Ammon's horn (tissue), 1 donor: ENCODE results near the gene CD82.

Experiments
- DNase-seq: peaks from one replicate; pipeline ENCODE4 v3.0.0-alpha.2; 2016; ENCODE audit warnings: low spot score

The CD82 gene

GRCh38 chr11:44618561-44619425, 53.3 kb downstream of the CD82 start:
- DNase-seq: no peak

- DNase-seq: no peak
Observed at GRCh38 chr11:44620328-44620725, 54.9 kb downstream of the CD82 start.

- DNase-seq: peak; percentile 79
Observed at GRCh38 chr11:44621140-44621681, 55.7 kb downstream of the CD82 start.

GRCh38 chr11:44621784-44622183, 56.3 kb downstream of the CD82 start:
- no peak for DNase-seq

- DNase-seq: peak; percentile 1
Observed at GRCh38 chr11:44622190-44622650, 56.8 kb downstream of the CD82 start.

- DNase-seq: peak; percentile 1
Observed at GRCh38 chr11:44622721-44623258, 57.3 kb downstream of the CD82 start.

- peak; percentile 5 for DNase-seq
Observed at GRCh38 chr11:44623341-44623730, 57.9 kb downstream of the CD82 start.

GRCh38 chr11:44623731-44624491, 58.4 kb downstream of the CD82 start:
- peak; percentile 1 for DNase-seq

GRCh38 chr11:44624761-44625221, 59.3 kb downstream of the CD82 start:
- DNase-seq: no peak

- no peak for DNase-seq
Observed at GRCh38 chr11:44625759-44626523, 60.5 kb downstream of the CD82 start.

- no peak for DNase-seq
Observed at GRCh38 chr11:44626645-44627044, 61.2 kb downstream of the CD82 start.

- no peak for DNase-seq
Observed at GRCh38 chr11:44627165-44627789, 61.8 kb downstream of the CD82 start.

- DNase-seq: peak; percentile 97
Observed at GRCh38 chr11:44627911-44628729, 62.7 kb downstream of the CD82 start.

GRCh38 chr11:44628730-44629700, 63.6 kb downstream of the CD82 start:
- DNase-seq: no peak

- peak; percentile 77 for DNase-seq
Observed at GRCh38 chr11:44629732-44630345, 64.4 kb downstream of the CD82 start.

GRCh38 chr11:44630511-44631210, 65.2 kb downstream of the CD82 start:
- no peak for DNase-seq

GRCh38 chr11:44631831-44632230, 66.4 kb downstream of the CD82 start:
- DNase-seq: no peak
